Gastroesophageal sphincter (tissue), 4 donors: ENCODE data around the gene ST6GALNAC3. TPM values are rescaled to one million over a fixed set of nuclear protein-coding genes. Genes with fewer than 3 reads are reported as not detected.

ENCODE experiments used
- ATAC-seq: fragments of 150-250 bp; one replicate; pipeline ENCODE4 v1.9.1; 2016; ENCODE audit warnings: mild to moderate bottlenecking, moderate library complexity
- H3K27ac ChIP-seq, 4 donors: fragments of 200-600 bp; sonication (generic) in 3 of 4; 1 replicate in 3 of 4; 2 replicates in 1 of 4; pipeline ENCODE4 v1.5.1; 2016 to 2019
- H3K27me3 ChIP-seq: fragments of 200-600 bp; sonication (generic); one replicate; pipeline ENCODE4 v1.5.1; 2019
- H3K36me3 ChIP-seq, 2 donors: fragments of 200-600 bp; sonication (generic); one replicate each; pipeline ENCODE4 v1.5.1; 2019; ENCODE audit warnings: control low read depth in 1 of 2
- H3K4me1 ChIP-seq, 3 donors: fragments of 200-600 bp; sonication (generic); 1 replicate in 2 of 3; 2 replicates in 1 of 3; pipeline ENCODE4 v1.5.1; 2016 to 2019; ENCODE audit warnings: control low read depth in 2 of 3
- H3K4me3 ChIP-seq, 2 donors: fragments of 200-600 bp; sonication (generic); one replicate each; pipeline ENCODE4 v1.5.1; 2019; ENCODE audit warnings: mild to moderate bottlenecking in 1 of 2, moderate library complexity in 1 of 2
- H3K9me3 ChIP-seq, 3 donors: fragments of 200-600 bp; sonication (generic); one replicate each; pipeline ENCODE4 v1.5.1; 2017 to 2019; ENCODE audit warnings: control low read depth in 2 of 3
- EP300 ChIP-seq: sonication (generic); formaldehyde crosslinking; IDR thresholded peaks from one replicate; pipeline ENCODE4 v1.6.1; 2017; ENCODE audit warnings: antibody characterized with exemption, mild to moderate bottlenecking
- POLR2A ChIP-seq, 2 donors: fragments of 450-650 bp; IDR thresholded peaks; one replicate each; pipeline ENCODE4 v1.6.1; 2017; ENCODE audit warnings: antibody characterized with exemption in 2 of 2, mild to moderate bottlenecking in 2 of 2, moderate library complexity in 1 of 2
- POLR2AphosphoS5 ChIP-seq: sonication (generic); formaldehyde crosslinking; IDR thresholded peaks from one replicate; pipeline ENCODE4 v1.6.1; 2017; ENCODE audit warnings: antibody characterized with exemption
- WGBS, 2 donors: methylation state at CpG; one replicate each; pipeline ENCODE4 v1.1.5; 2018; ENCODE audit warnings: low coverage in 1 of 2; 5-methylcytosine and 5-hydroxymethylcytosine counted together
- total RNA-seq, 4 donors: library from RNA; depleted of rRNA; stranded (reverse); fragments of >200 nt; gene quantifications; one replicate each; pipeline ENCODE4 v1.1.0, GENCODE V29; 2016
- TF ChIP-seq, protein P1 (sequence below), 4 experiments: fragments of 200-600 bp in 2 of 4; fragments of 450-650 bp in 2 of 4; sonication (generic) in 1 of 4; IDR thresholded peaks; one replicate each; pipeline ENCODE4 v1.5.1; 2017 to 2019; ENCODE audit warnings: antibody characterized with exemption in 4 of 4, mild to moderate bottlenecking in 2 of 4, moderate library complexity in 2 of 4

Gene ST6GALNAC3
- total RNA-seq, 4 donors from 2014 or later, result 2.8 to 10.6 (median 3.3) TPM

DNA sequence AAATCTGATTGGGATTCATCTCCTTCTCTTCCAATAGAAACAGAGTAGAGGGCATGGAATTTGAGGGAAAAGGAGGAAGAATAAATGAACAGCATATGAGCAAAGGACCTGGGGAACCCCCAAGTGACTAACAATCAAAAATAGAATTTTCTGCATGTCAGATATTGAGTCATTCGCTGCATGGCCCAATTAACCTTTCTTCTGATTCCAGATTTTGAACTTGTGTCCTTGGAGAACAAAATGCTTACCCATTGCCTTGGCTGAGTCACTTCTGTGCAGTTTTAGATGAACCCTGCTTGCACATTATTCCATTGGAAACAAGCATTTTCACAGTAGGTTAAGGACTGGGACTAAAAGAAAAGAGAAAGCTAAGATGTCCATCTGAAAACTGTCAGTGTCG lies 390.5 kb downstream of the ST6GALNAC3 start:
- no peaks in the 10 kb centered on the region for H3K4me1 ChIP-seq
- H3K27me3 ChIP-seq, result no peaks in the 10 kb centered on the region
- no peak for ATAC-seq
- no peaks in the 10 kb centered on the region for H3K9me3 ChIP-seq
- H3K36me3 ChIP-seq, result no peaks in the 10 kb centered on the region
- WGBS, 2 donors, result 50 to 61% methylated on average over 2 of the region's 2 CpGs
- H3K27ac ChIP-seq, result no peak overlapping the region
- no peak for TF ChIP-seq POLR2A (IDR thresholded peaks at IDR 0.05)
- TF ChIP-seq, protein P1, sequence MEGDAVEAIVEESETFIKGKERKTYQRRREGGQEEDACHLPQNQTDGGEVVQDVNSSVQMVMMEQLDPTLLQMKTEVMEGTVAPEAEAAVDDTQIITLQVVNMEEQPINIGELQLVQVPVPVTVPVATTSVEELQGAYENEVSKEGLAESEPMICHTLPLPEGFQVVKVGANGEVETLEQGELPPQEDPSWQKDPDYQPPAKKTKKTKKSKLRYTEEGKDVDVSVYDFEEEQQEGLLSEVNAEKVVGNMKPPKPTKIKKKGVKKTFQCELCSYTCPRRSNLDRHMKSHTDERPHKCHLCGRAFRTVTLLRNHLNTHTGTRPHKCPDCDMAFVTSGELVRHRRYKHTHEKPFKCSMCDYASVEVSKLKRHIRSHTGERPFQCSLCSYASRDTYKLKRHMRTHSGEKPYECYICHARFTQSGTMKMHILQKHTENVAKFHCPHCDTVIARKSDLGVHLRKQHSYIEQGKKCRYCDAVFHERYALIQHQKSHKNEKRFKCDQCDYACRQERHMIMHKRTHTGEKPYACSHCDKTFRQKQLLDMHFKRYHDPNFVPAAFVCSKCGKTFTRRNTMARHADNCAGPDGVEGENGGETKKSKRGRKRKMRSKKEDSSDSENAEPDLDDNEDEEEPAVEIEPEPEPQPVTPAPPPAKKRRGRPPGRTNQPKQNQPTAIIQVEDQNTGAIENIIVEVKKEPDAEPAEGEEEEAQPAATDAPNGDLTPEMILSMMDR (IDR thresholded peaks at IDR 0.05), result no peak
- no peak overlapping the region for H3K4me3 ChIP-seq

- Histone ChIP-seq H3K4me1 (no peaks in the 10 kb centered on the region), H3K27ac (no peak overlapping the region), H3K4me3 (no peak overlapping the region), H3K36me3 (no peaks in the 10 kb centered on the region), H3K27me3 (no peaks in the 10 kb centered on the region), H3K9me3 (no peaks in the 10 kb centered on the region)
- WGBS, 2 donors, result 83 to 100% methylated on average over 1 of the region's 1 CpG
- no peak for TF ChIP-seq EP300
- TF ChIP-seq, protein P1 (IDR thresholded peaks at IDR 0.05), result no peak
- no peak for TF ChIP-seq POLR2AphosphoS5
- no peak for TF ChIP-seq POLR2A (IDR thresholded peaks at IDR 0.05)
- no peak for ATAC-seq
Observed at GRCh38 chr1:76470166-76470565, 395.6 kb downstream of the ST6GALNAC3 start.

GRCh38 chr1:76471536-76471935 lies 397.0 kb downstream of the ST6GALNAC3 start:
- H3K9me3 ChIP-seq, result no peaks in the 10 kb centered on the region
- H3K36me3 ChIP-seq, result no peaks in the 10 kb centered on the region
- H3K27ac ChIP-seq, result no peak overlapping the region
- H3K4me3 ChIP-seq, result no peak overlapping the region
- no peaks in the 10 kb centered on the region for H3K27me3 ChIP-seq
- ATAC-seq, result no peak
- TF ChIP-seq, protein P1 (IDR thresholded peaks at IDR 0.05), result no peak
- no peak for TF ChIP-seq POLR2AphosphoS5
- TF ChIP-seq EP300, result no peak
- no peak for TF ChIP-seq POLR2A (IDR thresholded peaks at IDR 0.05)
- no peaks in the 10 kb centered on the region for H3K4me1 ChIP-seq

GRCh38 chr1:76473591-76473990 lies 399.0 kb downstream of the ST6GALNAC3 start:
- H3K4me3 ChIP-seq, result no peak overlapping the region
- no peaks in the 10 kb centered on the region for H3K9me3 ChIP-seq
- H3K36me3 ChIP-seq, result no peaks in the 10 kb centered on the region
- TF ChIP-seq POLR2AphosphoS5 (no peak), EP300 (no peak), POLR2A (IDR thresholded peaks at IDR 0.05) (no peak)
- TF ChIP-seq, protein P1 (IDR thresholded peaks at IDR 0.05), result no peak
- no peak for ATAC-seq
- no peaks in the 10 kb centered on the region for H3K27me3 ChIP-seq
- WGBS, 2 donors, result 100% methylated on average over 1 of the region's 1 CpG; no CpG with 5 or more reads in 1 of the 2 donors
- H3K4me1 ChIP-seq, result no peaks in the 10 kb centered on the region
- no peak overlapping the region for H3K27ac ChIP-seq

DNA sequence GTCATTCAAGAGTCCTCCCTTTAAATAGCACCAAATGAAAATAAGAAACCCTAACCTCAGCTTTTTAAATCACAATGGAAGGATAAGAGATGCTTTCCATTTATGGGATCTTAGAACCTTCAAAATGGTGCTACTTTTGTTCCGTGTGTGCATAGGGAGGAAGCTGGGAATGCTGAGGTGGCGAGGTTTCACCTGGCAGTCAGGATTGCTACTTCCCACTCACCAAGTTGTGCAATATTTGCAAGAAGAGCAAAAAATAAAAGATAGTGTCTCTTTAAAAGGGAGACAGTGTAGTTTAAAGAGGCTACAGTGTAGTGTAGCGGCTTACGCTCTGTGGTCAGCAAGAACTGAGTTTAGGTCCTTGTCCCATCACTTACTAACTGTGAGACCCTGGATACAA lies 400.4 kb downstream of the ST6GALNAC3 start:
- Histone ChIP-seq H3K4me1 (no peaks in the 10 kb centered on the region), H3K27ac (no peak overlapping the region), H3K9me3 (no peaks in the 10 kb centered on the region), H3K36me3 (no peaks in the 10 kb centered on the region), H3K27me3 (no peaks in the 10 kb centered on the region), H3K4me3 (no peak overlapping the region)
- WGBS, 2 donors, result 82 to 90% methylated on average over 4 of the region's 4 CpGs
- TF ChIP-seq POLR2A (IDR thresholded peaks at IDR 0.05) (no peak), POLR2AphosphoS5 (no peak), EP300 (no peak)
- ATAC-seq, result no peak

DNA sequence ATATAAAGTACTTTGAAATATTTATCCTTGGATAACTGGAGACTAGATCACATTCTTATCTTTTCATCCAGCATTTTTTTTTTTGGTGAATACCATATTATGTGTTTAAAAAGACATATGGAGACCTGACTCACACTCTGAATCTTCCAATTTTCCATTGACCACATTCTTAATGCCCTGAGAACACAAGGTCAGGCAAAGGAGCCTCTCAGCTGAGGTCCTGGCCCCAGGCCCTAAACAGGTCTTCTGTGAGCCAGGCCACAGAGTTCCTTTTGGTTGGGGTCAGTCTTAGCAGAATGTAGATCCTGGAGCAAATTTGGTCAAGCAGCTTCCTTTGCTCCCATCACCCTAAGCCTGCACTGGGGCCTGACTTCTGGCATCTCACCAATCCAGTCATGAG lies 402.6 kb downstream of the ST6GALNAC3 start:
- no peaks in the 10 kb centered on the region for H3K9me3 ChIP-seq
- H3K4me3 ChIP-seq, result no peak overlapping the region
- ATAC-seq, result no peak
- no peak for TF ChIP-seq POLR2A (IDR thresholded peaks at IDR 0.05)
- no peak for TF ChIP-seq EP300
- TF ChIP-seq, protein P1 (IDR thresholded peaks at IDR 0.05), result no peak
- H3K36me3 ChIP-seq, result no peaks in the 10 kb centered on the region
- H3K27ac ChIP-seq, result no peak overlapping the region
- H3K4me1 ChIP-seq, result no peaks in the 10 kb centered on the region
- no peaks in the 10 kb centered on the region for H3K27me3 ChIP-seq
